ENCODE results near the gene KCNK13. TPM values are rescaled to one million over a fixed set of nuclear protein-coding genes. Genes with fewer than 3 reads are reported as not detected.

KCNK13 gene
- polyA plus RNA-seq, 1 of the 3 experiments (the other 2 are of a cell fraction), result not detected

- no peak for TF ChIP-seq USF1 (IDR thresholded peaks at IDR 0.05; ENCODE audit: borderline replicate concordance, low read depth)
- TF ChIP-seq PBX3 (IDR thresholded peaks at IDR 0.05), result no peak
- no peak for TF ChIP-seq MEF2A (IDR thresholded peaks at IDR 0.05; ENCODE audit: borderline replicate concordance, low read depth)
- no peak for TF ChIP-seq IRF3 (IDR thresholded peaks at IDR 0.05; ENCODE audit: low read depth, low read length)
- no peak for TF ChIP-seq SIN3A (IDR thresholded peaks at IDR 0.05; ENCODE audit: borderline replicate concordance, low read depth, low read length)
- no peak for TF ChIP-seq EP300 (IDR thresholded peaks at IDR 0.05; ENCODE audit: borderline replicate concordance in 1 of 2, low read depth in 1 of 2, low read length in 1 of 2)
- TF ChIP-seq USF2 (IDR thresholded peaks at IDR 0.05; ENCODE audit: borderline replicate concordance, low read depth, low read length), result no peak
- TF ChIP-seq FOXJ3 (CRISPR knock-in tag; IDR thresholded peaks at IDR 0.05), result no peak
- POLR2A ChIA-PET, result no interaction called here
- DNase-seq, result no peak
These were observed 113.8 kb downstream of the KCNK13 start for GRCh38 chr14:90175631-90176030.

GRCh38 chr14:90177539-90178189 lies 115.9 kb downstream of the KCNK13 start:
- no peak overlapping the region for H3K27ac ChIP-seq (ENCODE audit: low read depth in 2 of 2, low read length in 1 of 2)
- POLR2A ChIA-PET, result no interaction called here
- WGBS (ENCODE audit: low lambda C conversion rate), result 26% methylated on average over 3 of the region's 3 CpGs
- no peaks in the 10 kb centered on the region for H3K36me3 ChIP-seq (replicated peaks in 1 of 2; ENCODE audit: control insufficient read depth in 1 of 2, insufficient read depth in 2 of 2, low read length in 1 of 2)
- no peak overlapping the region for H3K9ac ChIP-seq
- H3K4me3 ChIP-seq (ENCODE audit: low read depth in 2 of 2, low read length in 1 of 2), result no peak overlapping the region
- no peak overlapping the region for H2AFZ ChIP-seq (ENCODE audit: low read depth)
- peak overlapping the region; percentile 15; the same call in 1 of the 2 replicates for H3K4me2 ChIP-seq
- H4K20me1 ChIP-seq (ENCODE audit: insufficient read depth), result no peaks in the 10 kb centered on the region
- H3K79me2 ChIP-seq (ENCODE audit: insufficient read depth), result no peaks in the 10 kb centered on the region
- H3F3A ChIP-seq (replicated peaks; ENCODE audit: insufficient read depth), result peaks cover 3% of the 10 kb centered on the region
- DNase-seq, result no peak
- CTCF ChIA-PET, result no interaction called here
- H3K9me3 ChIP-seq, result no peaks in the 10 kb centered on the region
- H3K9me2 ChIP-seq, result no peaks in the 10 kb centered on the region
- H3K4me1 ChIP-seq (ENCODE audit: control insufficient read depth in 1 of 2, insufficient read depth in 2 of 2, low read depth in 1 of 2, low read length in 1 of 2), result peaks cover 0 to 8% of the 10 kb centered on the region in 2 experiments; a peak in 2 of 4 replicates
- no peaks in the 10 kb centered on the region for H3K27me3 ChIP-seq (ENCODE audit: insufficient read depth)
- TF ChIP-seq RXRA (IDR thresholded peaks at IDR 0.05; ENCODE audit: borderline replicate concordance, low read depth), result no peak
- no peak for TF ChIP-seq RAD21 (IDR thresholded peaks at IDR 0.05; ENCODE audit: low read length)
- no peak for TF ChIP-seq TEAD4 (IDR thresholded peaks at IDR 0.05; ENCODE audit: borderline replicate concordance, insufficient read depth)
- TF ChIP-seq USF1 (IDR thresholded peaks at IDR 0.05; ENCODE audit: borderline replicate concordance, low read depth), result no peak
- no peak for TF ChIP-seq CTCF (IDR thresholded peaks at IDR 0.05)
- TF ChIP-seq GABPA (IDR thresholded peaks at IDR 0.05; ENCODE audit: low read depth), result no peak
- TF ChIP-seq JUND (IDR thresholded peaks at IDR 0.05), result peak; percentile 21
- TF ChIP-seq RFX5 (IDR thresholded peaks at IDR 0.05; ENCODE audit: low read length), result no peak
- no peak for TF ChIP-seq RCOR1 (IDR thresholded peaks at IDR 0.05; ENCODE audit: low read length)
- TF ChIP-seq TCF12 (IDR thresholded peaks at IDR 0.05), result peak; percentile 82
- peak; percentile 42; the same call in 1 of the 2 replicates for TF ChIP-seq FOSL2 (IDR thresholded peaks at IDR 0.05; ENCODE audit: borderline replicate concordance, low read depth)
- TF ChIP-seq FOXM1 (IDR thresholded peaks at IDR 0.05; ENCODE audit: low read depth), result peak; percentile 35; the same call in 1 of the 2 replicates
- peak; percentile 63 for TF ChIP-seq PBX3 (IDR thresholded peaks at IDR 0.05)

More at GRCh38 chr14:90175631-90176030, 113.8 kb downstream of the KCNK13 start:
- Histone ChIP-seq H3K27me3 (ENCODE audit: insufficient read depth) (no peaks in the 10 kb centered on the region), H2AFZ (ENCODE audit: low read depth) (no peak overlapping the region), H3K4me2 (no peak overlapping the region), H3K4me3 (ENCODE audit: low read depth in 2 of 2, low read length in 1 of 2) (no peak overlapping the region), H3K9me2 (no peaks in the 10 kb centered on the region), H3K4me1 (ENCODE audit: control insufficient read depth in 1 of 2, insufficient read depth in 2 of 2, low read depth in 1 of 2, low read length in 1 of 2) (peaks cover 0 to 8% of the 10 kb centered on the region in 2 experiments; a peak in 2 of 4 replicates), H4K20me1 (ENCODE audit: insufficient read depth) (no peaks in the 10 kb centered on the region), H3K79me2 (ENCODE audit: insufficient read depth) (no peaks in the 10 kb centered on the region), H3K27ac (ENCODE audit: low read depth in 2 of 2, low read length in 1 of 2) (no peak overlapping the region), H3K36me3 (replicated peaks in 1 of 2; ENCODE audit: control insufficient read depth in 1 of 2, insufficient read depth in 2 of 2, low read length in 1 of 2) (no peaks in the 10 kb centered on the region), H3K9me3 (no peaks in the 10 kb centered on the region), H3K9ac (no peak overlapping the region), H3F3A (replicated peaks; ENCODE audit: insufficient read depth) (peaks cover 3% of the 10 kb centered on the region)
- CTCF ChIA-PET, result interaction anchor here (1.1 kb wide), 1 partner anchor 116 kb away, joined by 3 read pairs; no protein-coding TSS in a partner anchor
- 52% methylated on average over 3 of the region's 3 CpGs for WGBS (ENCODE audit: low lambda C conversion rate)

Measured in SK-N-SH (cell line).